ENCODE data around the gene MEX3B.

DNA sequence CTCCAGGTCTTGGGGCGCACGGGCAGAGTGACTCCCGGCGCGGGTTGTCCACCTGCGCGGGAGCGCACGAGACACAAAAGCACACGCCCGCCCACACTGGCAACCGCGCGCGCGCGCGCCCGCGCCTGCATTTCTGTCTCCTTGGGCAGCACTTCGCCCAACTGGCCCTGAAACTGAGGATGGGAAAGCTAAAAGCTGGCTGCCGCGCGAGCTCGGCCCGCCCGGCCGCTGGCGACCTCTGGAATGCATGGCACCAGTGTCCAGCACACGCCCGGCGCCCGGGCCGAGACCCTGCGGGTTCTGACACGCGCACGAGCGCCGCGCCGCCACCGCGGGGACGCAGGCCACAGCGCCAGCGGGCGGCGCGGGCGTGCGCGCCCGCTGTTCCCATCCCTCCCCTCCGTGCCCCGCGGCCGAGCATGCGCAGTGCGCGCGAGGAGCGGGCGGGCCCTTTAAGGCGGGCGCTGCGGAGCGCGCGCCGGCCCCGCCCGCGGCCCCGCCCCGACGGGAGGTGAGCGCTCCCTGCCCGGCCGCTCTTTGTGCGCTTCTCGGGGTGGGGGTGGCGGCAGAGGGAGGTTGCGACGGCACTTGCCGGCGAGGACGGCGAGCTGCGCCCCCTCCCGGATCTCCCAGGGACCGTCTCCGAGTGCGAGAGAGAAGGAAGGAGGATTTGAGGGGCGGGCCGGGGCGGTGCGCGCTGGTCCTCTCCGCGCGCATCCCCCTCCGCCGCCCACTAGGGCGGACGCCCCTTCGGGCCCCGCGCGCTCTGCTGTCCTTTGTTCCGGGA, 1.0 kb upstream of the MEX3B start:
- TF ChIP-seq, protein P1, sequence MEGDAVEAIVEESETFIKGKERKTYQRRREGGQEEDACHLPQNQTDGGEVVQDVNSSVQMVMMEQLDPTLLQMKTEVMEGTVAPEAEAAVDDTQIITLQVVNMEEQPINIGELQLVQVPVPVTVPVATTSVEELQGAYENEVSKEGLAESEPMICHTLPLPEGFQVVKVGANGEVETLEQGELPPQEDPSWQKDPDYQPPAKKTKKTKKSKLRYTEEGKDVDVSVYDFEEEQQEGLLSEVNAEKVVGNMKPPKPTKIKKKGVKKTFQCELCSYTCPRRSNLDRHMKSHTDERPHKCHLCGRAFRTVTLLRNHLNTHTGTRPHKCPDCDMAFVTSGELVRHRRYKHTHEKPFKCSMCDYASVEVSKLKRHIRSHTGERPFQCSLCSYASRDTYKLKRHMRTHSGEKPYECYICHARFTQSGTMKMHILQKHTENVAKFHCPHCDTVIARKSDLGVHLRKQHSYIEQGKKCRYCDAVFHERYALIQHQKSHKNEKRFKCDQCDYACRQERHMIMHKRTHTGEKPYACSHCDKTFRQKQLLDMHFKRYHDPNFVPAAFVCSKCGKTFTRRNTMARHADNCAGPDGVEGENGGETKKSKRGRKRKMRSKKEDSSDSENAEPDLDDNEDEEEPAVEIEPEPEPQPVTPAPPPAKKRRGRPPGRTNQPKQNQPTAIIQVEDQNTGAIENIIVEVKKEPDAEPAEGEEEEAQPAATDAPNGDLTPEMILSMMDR (conservative IDR thresholded peaks at IDR 0.05): no peak; the same call in 1 of the 2 replicates
- no peak for TF ChIP-seq EZH2 (IDR thresholded peaks at IDR 0.05; ENCODE audit: low read depth)

Measured in PC-9 (cell line).